Right kidney (tissue), 1 donor: ENCODE results near the gene LCE1F.

Experiments
- DNase-seq: peaks from one replicate; pipeline ENCODE4 v3.0.0-alpha.2; 2016

The LCE1F gene

DNA sequence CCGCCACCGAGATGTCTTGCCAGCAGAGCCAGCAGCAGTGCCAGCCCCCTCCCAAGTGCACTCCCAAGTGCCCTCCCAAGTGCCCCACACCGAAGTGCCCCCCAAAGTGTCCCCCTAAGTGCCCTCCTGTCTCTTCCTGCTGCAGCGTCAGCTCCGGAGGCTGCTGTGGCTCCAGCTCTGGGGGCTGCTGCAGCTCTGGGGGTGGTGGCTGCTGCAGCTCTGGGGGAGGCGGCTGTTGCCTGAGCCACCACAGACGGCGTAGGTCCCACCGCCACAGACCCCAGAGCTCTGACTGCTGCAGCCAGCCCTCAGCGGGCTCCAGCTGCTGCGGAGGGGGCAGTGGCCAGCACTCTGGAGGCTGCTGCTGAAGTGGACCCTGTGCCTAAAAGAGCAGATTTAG, 1.4 kb downstream of the LCE1F start:
- DNase-seq: no peak

DNA sequence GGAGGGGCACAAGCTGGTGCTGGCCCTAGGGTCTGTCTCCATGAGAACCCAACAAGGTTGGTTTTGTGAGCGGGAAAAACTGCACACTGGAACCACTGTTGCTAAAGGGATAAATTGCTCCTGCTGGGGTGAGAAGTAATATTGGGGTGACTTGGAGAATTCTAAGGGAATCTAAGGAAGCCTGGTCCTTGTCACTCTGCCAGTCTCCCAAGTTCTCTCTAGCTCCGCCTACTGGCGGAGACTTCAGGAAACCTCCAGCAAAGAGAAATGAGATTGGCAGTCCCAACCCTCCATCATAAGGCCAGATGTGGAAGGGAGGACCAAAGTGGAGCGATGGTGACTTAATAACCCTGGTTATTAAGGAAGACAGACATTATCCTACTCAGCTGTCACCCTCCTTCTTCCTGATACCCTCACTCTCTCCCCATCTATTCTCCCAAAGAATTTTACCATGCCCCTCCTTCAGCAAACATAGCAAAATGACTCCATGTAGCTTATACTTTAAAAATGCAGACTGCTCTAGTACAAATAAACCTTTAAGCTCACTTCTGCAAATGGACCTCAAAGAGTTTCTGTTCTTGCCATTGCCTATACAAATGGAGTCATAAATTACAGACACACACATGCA, 2.7 kb downstream of the LCE1F start:
- DNase-seq: no peak

DNA sequence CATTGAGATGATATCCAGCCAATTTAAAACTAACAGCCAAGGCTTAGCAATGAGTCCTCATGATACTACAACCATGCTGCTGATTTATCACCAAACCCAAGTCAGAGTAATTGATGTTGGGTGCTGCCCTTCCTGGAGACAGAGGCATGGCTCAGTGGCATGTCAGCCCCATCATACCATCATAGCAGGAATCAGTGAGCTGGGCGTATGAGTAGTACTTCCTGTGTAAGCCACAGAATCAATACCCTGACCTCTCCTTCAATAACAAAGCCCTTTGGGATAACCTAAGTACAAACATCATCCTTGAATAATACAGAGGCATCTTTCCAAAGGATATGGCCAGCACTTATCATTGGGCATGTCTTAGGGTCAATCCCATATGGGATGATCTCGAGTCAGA, 8.2 kb downstream of the LCE1F start:
- DNase-seq: no peak

DNA sequence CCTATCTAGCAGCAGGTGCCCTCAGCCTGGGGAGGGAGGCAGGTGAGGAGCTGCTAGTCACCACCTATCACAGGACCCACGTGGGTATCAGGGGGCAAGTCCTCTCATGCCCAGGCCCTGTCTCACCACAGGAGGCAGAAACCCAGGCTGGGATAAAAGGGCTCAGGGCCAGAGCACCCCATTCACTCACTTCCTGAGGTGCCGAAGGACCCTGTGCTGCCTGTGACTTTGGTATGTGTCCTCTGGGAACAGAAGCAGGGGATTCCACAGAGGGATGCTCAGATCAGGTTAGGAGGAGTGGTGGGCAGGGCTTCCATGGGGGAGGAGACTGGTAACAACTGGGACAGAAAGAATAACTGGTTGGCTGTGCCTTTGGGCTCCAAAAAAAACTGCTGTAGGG, 11.1 kb downstream of the LCE1F start, which contains the start of gene LCE1E:
TSS of gene LCE1E (plus strand) at position 181 of the 400 bp plus-strand sequence. CDS start 1,043 bp downstream, outside the sequence.
- no peak for DNase-seq

DNA sequence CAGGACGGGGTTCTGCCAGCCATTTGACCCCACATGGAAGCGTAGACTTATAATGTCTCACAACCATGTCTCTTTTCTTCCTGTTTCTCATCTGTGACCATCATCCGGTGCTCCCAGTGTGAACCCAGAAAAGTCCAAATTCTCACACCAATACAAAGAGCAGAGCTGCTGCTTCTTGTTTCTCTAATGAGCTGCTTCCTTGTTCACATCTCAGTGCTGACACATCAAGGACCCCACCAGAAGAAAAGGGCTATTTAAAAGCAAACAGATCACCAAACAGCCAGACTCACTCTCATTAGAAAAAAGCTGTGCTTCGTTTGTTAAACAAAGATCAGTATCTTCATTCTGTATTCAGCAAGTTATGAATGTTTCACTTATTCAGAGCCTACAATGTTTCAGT, 20.7 kb downstream of the LCE1F start:
- DNase-seq: no peak

DNA sequence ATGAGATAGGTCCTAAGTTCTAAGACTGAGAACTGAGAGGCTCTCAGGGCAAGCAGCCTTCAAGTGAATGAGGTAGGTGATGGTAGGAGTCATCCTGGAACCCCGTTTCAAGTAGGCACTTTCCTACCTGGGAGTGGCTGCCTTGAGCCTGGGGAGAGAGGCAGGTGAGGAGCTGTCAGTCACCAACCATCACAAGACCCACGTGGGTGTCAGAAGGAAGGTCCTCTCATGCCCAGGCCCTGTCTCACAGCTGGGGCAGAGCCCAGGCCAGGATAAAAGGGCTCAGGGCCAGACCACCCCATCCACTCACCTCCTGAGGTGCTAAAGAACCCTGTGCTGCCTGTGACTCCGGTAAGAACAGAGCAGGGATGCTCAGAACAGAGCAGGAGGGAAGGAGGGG, 21.5 kb downstream of the LCE1F start, which contains the start of gene LCE1D:
TSS of gene LCE1D (plus strand) at position 301 of the 400 bp plus-strand sequence. CDS start 1,074 bp downstream, outside the sequence.
- no peak for DNase-seq

DNA sequence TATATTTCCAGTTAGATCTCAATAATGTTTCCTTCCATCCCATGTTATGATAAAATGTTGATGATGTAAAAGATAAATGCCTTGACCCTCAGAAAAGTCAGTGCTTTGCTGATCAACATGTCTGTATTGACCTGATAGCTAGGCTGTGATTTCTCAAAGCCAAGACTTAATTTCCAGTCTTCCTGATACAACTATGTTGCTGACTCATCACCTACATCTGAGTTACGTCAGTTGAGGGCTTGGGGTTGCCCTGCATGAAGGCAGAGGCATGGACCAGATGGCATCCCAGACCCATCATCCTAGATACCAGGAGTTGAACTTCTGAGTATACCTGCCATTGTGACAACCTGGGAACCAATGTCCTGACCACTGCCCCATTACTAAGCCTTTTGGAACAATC, 26.4 kb downstream of the LCE1F start:
- no peak for DNase-seq

DNA sequence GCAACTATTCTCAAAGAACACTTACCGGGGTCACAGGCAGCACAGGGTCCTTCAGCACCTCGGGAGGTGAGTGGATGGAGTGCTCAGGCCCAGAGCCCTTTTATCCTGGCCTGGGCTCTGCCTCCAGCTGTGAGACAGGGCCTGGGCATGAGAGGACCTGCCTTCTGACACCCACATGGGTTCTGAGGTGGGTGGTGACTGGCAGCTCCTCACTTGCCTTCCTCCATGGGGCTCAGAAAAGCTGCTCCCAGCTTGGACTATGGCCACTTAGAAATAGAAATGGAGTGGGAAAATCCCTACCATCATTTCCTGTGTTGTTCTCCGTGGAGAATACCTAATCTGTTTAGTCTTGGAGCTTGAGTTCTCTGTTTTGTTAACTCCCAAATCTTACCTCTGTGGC, 31.6 kb downstream of the LCE1F start, which contains the start of gene LCE1C:
TSS of gene LCE1C (minus strand) at position 76 of the 400 bp plus-strand sequence. CDS start 1,173 bp downstream, outside the sequence.
- no peak for DNase-seq

DNA sequence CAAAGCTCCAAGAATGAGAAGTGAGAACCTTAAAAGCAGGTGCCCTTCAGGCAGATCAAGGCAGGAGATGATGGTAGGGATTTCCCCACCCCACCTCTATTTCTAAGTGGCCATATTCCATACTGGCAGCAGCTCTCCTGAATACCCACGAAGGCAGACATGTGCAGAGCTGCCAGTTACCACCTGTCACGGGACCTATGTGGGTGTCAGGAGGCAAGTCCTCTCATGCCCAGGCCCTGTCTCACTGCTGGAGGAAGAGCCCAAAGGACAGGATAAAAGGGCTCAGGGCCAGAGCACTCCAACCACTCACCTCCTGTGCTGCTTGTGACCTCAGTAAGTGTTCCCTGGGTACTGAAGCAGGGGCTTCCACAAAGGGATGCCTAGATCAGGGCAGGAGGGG, 36.1 kb downstream of the LCE1F start:
- no peak for DNase-seq

DNA sequence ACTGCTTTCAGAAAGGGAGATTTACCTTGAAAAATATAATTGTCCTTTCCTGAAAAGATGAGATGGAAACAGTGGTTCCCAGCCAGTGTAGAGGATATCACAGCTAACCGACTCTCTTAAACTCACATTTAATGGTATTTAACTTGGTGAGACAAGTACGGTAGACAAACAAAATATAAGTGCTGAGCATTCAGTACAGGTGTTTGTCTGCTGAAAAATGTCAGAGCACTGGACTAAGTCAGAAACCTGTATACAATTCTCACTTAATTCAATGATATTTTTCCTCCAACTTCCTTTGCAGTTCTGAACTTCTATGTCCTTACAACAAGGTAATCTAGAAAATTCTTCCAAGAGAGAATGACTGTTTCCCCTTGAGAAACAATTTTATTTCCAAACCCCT, 36.7 kb downstream of the LCE1F start, which contains the start of gene LCE1B:
TSS of gene LCE1B (plus strand) at position 301 of the 400 bp plus-strand sequence. CDS start 476 bp downstream, outside the sequence.
- no peak for DNase-seq

DNA sequence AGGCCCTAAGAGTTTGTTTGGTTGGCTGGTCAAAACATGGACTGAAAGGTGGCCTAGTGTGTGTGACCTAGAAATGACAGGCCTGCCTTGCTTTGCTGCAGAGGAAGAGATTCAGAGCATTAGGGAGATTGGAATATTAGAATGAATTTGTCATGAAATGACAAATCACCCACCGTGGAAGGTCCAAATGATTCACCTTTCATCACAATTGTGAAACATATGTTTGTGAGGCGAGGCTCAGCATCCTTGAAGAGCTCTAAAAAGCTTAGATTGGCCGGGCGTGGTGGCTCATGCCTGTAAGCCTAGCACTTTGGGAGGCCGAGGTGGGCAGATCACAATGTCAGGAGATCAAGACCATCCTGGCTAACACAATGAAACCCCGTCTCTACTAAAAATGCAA, 42.4 kb downstream of the LCE1F start:
- DNase-seq: no peak

DNA sequence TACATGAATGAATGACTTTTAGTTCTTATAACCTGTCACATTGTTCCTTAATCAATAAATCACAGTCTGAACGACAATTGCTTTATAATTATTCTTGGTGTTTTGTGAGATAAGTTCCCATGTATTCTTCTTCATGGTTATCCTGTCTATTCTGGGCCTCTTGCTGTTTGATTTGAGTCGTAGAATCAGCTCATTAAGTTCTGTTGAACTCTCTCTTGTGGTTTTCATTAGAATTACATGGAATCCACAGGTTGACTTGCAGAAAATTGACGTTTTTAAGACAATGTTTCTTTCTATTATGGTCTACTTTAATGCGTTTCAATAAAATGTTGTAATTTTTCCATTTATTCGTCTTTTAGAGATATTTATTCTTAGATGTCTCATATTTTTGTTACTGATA, 48.4 kb downstream of the LCE1F start:
- DNase-seq: no peak

DNA sequence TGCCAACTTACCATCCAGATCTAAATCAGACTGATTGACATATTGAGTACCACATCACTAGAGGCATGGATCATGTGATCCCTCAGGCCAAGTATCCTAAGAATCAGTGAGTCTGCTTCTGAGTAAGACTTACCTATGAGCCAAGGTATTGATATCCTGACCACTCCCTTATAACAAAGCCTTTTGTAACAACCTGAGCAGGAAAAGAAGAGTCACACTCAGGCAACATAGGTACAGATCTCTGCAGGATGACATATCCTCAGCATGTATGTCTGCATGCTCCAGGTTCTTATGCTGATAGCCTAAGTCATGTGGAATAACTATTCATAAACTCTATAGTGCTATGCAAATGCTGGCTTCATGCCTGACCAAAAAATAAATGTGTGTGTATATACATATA, 50.0 kb downstream of the LCE1F start:
- DNase-seq: no peak
